HFF-Myc (cell line): Measurements from ENCODE around the gene ALKAL2.

Source experiments
- DNase-seq: peaks from one replicate; pipeline ENCODE4 v3.0.0-alpha.2; 2011; ENCODE audit warnings: low read depth; ENCODE audit errors: extremely low read depth
- H3K4me3 ChIP-seq: replicated peaks from 2 replicates; pipeline ENCODE4 v1.5.1; 2011; ENCODE audit warnings: low read depth, mild to moderate bottlenecking, control low read depth, low read length
- CTCF ChIP-seq: IDR thresholded peaks from 2 replicates; pipeline ENCODE4 v1.5.1; 2012; ENCODE audit warnings: mild to moderate bottlenecking, low read depth, low read length, control low read depth; ENCODE audit errors: missing control alignments

The ALKAL2 gene

GRCh38 chr2:249538-250042 is 38.3 kb downstream of the ALKAL2 start:
- no peak for TF ChIP-seq CTCF
- no peak for DNase-seq
- no peak overlapping the region for H3K4me3 ChIP-seq

- no peak for DNase-seq
- H3K4me3 ChIP-seq: no peak overlapping the region
- TF ChIP-seq CTCF: no peak
These were observed 39.2 kb downstream of the ALKAL2 start for GRCh38 chr2:248724-249123.

- peak; percentile 46 for TF ChIP-seq CTCF
- H3K4me3 ChIP-seq: no peak overlapping the region
- peak; percentile 42 for DNase-seq
These were observed 41.3 kb downstream of the ALKAL2 start for GRCh38 chr2:246489-247144.

- DNase-seq: no peak
- no peak for TF ChIP-seq CTCF
- H3K4me3 ChIP-seq: no peak overlapping the region
These were observed 43.3 kb downstream of the ALKAL2 start for GRCh38 chr2:244547-244946.

GRCh38 chr2:238869-239268 is 49.0 kb downstream of the ALKAL2 start:
- no peak for TF ChIP-seq CTCF
- no peak for DNase-seq
- H3K4me3 ChIP-seq: no peak overlapping the region

- no peak overlapping the region for H3K4me3 ChIP-seq
- TF ChIP-seq CTCF: no peak
- DNase-seq: no peak
These were observed 49.5 kb downstream of the ALKAL2 start for GRCh38 chr2:238431-238830.

- H3K4me3 ChIP-seq: no peak overlapping the region
- no peak for TF ChIP-seq CTCF
- DNase-seq: no peak
These were observed 50.0 kb downstream of the ALKAL2 start for GRCh38 chr2:237878-238277.
